ENCODE results near the gene SLC25A2. TPM values are rescaled to one million over a fixed set of nuclear protein-coding genes. Genes with fewer than 3 reads are reported as not detected.

The SLC25A2 gene
- total RNA-seq, 1 donor from 2014 or later = 0.81 TPM

- Mint-ChIP-seq H3K4me1 (ENCODE audit: unreplicated experiment) (no peaks in the 10 kb centered on the region), H3K9me3 (ENCODE audit: unreplicated experiment) (peaks cover 55% of the 10 kb centered on the region), H3K4me3 (ENCODE audit: unreplicated experiment) (no peak overlapping the region), H3K27me3 (ENCODE audit: unreplicated experiment) (no peaks in the 10 kb centered on the region), H3K36me3 (ENCODE audit: unreplicated experiment) (peaks cover 38% of the 10 kb centered on the region), H3K27ac (ENCODE audit: unreplicated experiment) (no peak overlapping the region)
- TF ChIP-seq CTCF (IDR thresholded peaks at IDR 0.05) = no peak
- no peak for DNase-seq (ENCODE audit: extremely low spot score, unreplicated experiment)
Observed at GRCh38 chr5:141260458-141261237, 43.2 kb downstream of the SLC25A2 start.

DNA sequence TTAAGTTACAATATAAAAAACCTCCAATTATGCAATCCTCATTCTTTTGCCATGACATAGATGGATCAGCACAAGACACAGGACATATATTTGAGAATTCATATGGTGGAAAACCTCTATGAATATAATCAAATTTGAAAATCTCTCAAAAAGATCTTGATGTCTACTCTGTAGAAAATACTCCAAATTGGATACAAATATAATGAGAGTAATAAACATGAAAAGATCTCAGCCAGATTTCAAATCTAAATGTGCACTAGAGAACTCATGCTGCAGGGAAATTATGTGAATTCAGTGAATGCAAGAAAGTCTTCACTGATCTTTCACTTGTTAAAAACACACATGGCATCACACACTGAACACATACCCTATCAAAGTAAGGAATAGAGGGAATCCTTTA lies 44.9 kb downstream of the SLC25A2 start:
- Mint-ChIP-seq H3K4me3 (ENCODE audit: unreplicated experiment) (no peak overlapping the region), H3K9me3 (ENCODE audit: unreplicated experiment) (peaks cover 65% of the 10 kb centered on the region), H3K27me3 (ENCODE audit: unreplicated experiment) (no peaks in the 10 kb centered on the region), H3K4me1 (ENCODE audit: unreplicated experiment) (no peaks in the 10 kb centered on the region), H3K36me3 (ENCODE audit: unreplicated experiment) (peaks cover 44% of the 10 kb centered on the region), H3K27ac (ENCODE audit: unreplicated experiment) (no peak overlapping the region)
- no peak for DNase-seq (ENCODE audit: extremely low spot score, unreplicated experiment)
- TF ChIP-seq CTCF (IDR thresholded peaks at IDR 0.05) = no peak

DNA sequence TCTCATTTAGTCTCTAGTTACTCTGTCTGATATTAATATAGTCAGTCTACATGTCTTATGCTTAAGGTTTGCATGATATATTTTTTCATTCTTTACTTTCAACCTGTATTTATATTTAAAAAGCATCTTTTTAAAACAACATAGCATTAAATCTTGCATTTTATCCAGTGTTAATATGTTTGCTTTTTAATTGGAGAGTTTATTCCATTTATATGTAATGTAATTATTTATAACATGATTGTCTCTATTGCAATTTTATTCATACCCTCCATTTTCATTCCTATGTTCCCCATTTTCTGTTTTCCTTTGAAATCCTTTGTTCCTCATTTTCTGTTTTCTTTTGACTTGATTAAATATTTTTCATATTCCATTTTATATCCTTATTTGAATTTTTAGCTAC lies 45.4 kb downstream of the SLC25A2 start:
- DNase-seq (ENCODE audit: extremely low spot score, unreplicated experiment) = no peak
- peaks cover 67% of the 10 kb centered on the region for H3K9me3 Mint-ChIP-seq (ENCODE audit: unreplicated experiment)
- no peaks in the 10 kb centered on the region for H3K27me3 Mint-ChIP-seq (ENCODE audit: unreplicated experiment)
- no peak for TF ChIP-seq CTCF (IDR thresholded peaks at IDR 0.05)
- H3K27ac Mint-ChIP-seq (ENCODE audit: unreplicated experiment) = no peak overlapping the region
- H3K4me1 Mint-ChIP-seq (ENCODE audit: unreplicated experiment) = no peaks in the 10 kb centered on the region
- H3K4me3 Mint-ChIP-seq (ENCODE audit: unreplicated experiment) = no peak overlapping the region
- peaks cover 45% of the 10 kb centered on the region for H3K36me3 Mint-ChIP-seq (ENCODE audit: unreplicated experiment)

Other genes starting within 250 kb of the SLC25A2 start
- 91.5 and 92.7 TPM in 2 replicates for gene PCDHB2, start 209.4 kb downstream of the SLC25A2 start, total RNA-seq
- gene PCDHB3, start 203.6 kb downstream of the SLC25A2 start, total RNA-seq = 8.8 and 11.1 TPM in 2 replicates
- gene PCDHB4, start 182.2 kb downstream of the SLC25A2 start, total RNA-seq = 2.9 and 4.1 TPM in 2 replicates
- 6.4 and 7.5 TPM in 2 replicates for gene PCDHB5, start 168.8 kb downstream of the SLC25A2 start, total RNA-seq
- 1.4 and 1.6 TPM in 2 replicates for gene PCDHB6, start 154.0 kb downstream of the SLC25A2 start, total RNA-seq
- gene PCDHB7, start 131.4 kb downstream of the SLC25A2 start, total RNA-seq = 1.1 and 1.2 TPM in 2 replicates
- 0.81 and 1.1 TPM in 2 replicates for gene PCDHB8, start 126.3 kb downstream of the SLC25A2 start, total RNA-seq
- gene PCDHB16, start 121.7 kb downstream of the SLC25A2 start, total RNA-seq = 9.0 and 10.8 TPM in 2 replicates
- gene PCDHB9, start 116.9 kb downstream of the SLC25A2 start, total RNA-seq = 3.4 and 4.3 TPM in 2 replicates
- gene PCDHB10, start 111.7 kb downstream of the SLC25A2 start, total RNA-seq = 7.8 and 8.2 TPM in 2 replicates
- 1.9 and 2.4 TPM in 2 replicates for gene PCDHB11, start 104.4 kb downstream of the SLC25A2 start, total RNA-seq
- gene PCDHB12, start 95.3 kb downstream of the SLC25A2 start, total RNA-seq = 1.9 and 2.2 TPM in 2 replicates
- 2.2 and 2.4 TPM in 2 replicates for gene PCDHB13, start 90.1 kb downstream of the SLC25A2 start, total RNA-seq
- gene PCDHB14, start 80.7 kb downstream of the SLC25A2 start, total RNA-seq = 8.8 and 9.0 TPM in 2 replicates
- 4.3 and 4.4 TPM in 2 replicates for gene PCDHB15, start 58.7 kb downstream of the SLC25A2 start, total RNA-seq
- 78.7 and 83.8 TPM in 2 replicates for gene TAF7, start 16.7 kb upstream of the SLC25A2 start, total RNA-seq
- gene PCDHGA1, start 26.5 kb upstream of the SLC25A2 start, total RNA-seq = 0.13 TPM in 1 of 2 replicates, not detected in the other
- 0.21 TPM in 1 of 2 replicates, not detected in the other for gene PCDHGA2, start 34.7 kb upstream of the SLC25A2 start, total RNA-seq
- not detected in 2 replicates for gene PCDHGA3, start 39.8 kb upstream of the SLC25A2 start, total RNA-seq
- 1.4 and 1.8 TPM in 2 replicates for gene PCDHGB1, start 46.0 kb upstream of the SLC25A2 start, total RNA-seq
- gene PCDHGA4, start 51.0 kb upstream of the SLC25A2 start, total RNA-seq = 0.27 and 0.47 TPM in 2 replicates
- 0.50 and 0.59 TPM in 2 replicates for gene PCDHGB2, start 55.9 kb upstream of the SLC25A2 start, total RNA-seq
- 0.13 and 0.16 TPM in 2 replicates for gene PCDHGA5, start 60.1 kb upstream of the SLC25A2 start, total RNA-seq
- 0.19 and 0.29 TPM in 2 replicates for gene PCDHGB3, start 66.2 kb upstream of the SLC25A2 start, total RNA-seq
- gene PCDHGA6, start 69.8 kb upstream of the SLC25A2 start, total RNA-seq = 0.18 and 0.21 TPM in 2 replicates
- gene PCDHGA7, start 78.7 kb upstream of the SLC25A2 start, total RNA-seq = 0.11 TPM in 1 of 2 replicates, not detected in the other
- gene PCDHGB4, start 83.6 kb upstream of the SLC25A2 start, total RNA-seq = 10.8 and 11.9 TPM in 2 replicates
- gene PCDHGA8, start 88.6 kb upstream of the SLC25A2 start, total RNA-seq = 0.34 and 0.51 TPM in 2 replicates
- 0.97 and 1.3 TPM in 2 replicates for gene PCDHGB5, start 93.9 kb upstream of the SLC25A2 start, total RNA-seq
- 1.6 and 1.9 TPM in 2 replicates for gene PCDHGA9, start 98.7 kb upstream of the SLC25A2 start, total RNA-seq
- gene PCDHGB6, start 104.0 kb upstream of the SLC25A2 start, total RNA-seq = 70.2 and 71.5 TPM in 2 replicates
- 22.4 and 24.0 TPM in 2 replicates for gene PCDHGA10, start 108.9 kb upstream of the SLC25A2 start, total RNA-seq
- gene PCDHGB7, start 113.6 kb upstream of the SLC25A2 start, total RNA-seq = 6.2 and 8.8 TPM in 2 replicates
- gene PCDHGA11, start 117.0 kb upstream of the SLC25A2 start, total RNA-seq = 1.9 and 2.2 TPM in 2 replicates
- 2.0 and 2.1 TPM in 2 replicates for gene PCDHGA12, start 126.5 kb upstream of the SLC25A2 start, total RNA-seq
- 92.4 and 99.9 TPM in 2 replicates for gene PCDHGC3, start 171.9 kb upstream of the SLC25A2 start, total RNA-seq
- gene PCDHGC4, start 181.0 kb upstream of the SLC25A2 start, total RNA-seq = 2.8 and 3.7 TPM in 2 replicates
- gene PCDHGC5, start 185.0 kb upstream of the SLC25A2 start, total RNA-seq = 1.4 and 1.9 TPM in 2 replicates

All from osteocyte (in vitro differentiated cells).